PC-3 (cell line): ENCODE data around the gene DLX5. TPM values are rescaled to one million over a fixed set of nuclear protein-coding genes. Genes with fewer than 3 reads are reported as not detected.
A peak's percentile ranks its signal among the peaks of the same experiment; 100 is the strongest.

Experiments
- ATAC-seq: fragments of 200-7000 bp; cut with Tn5 transposase; 2 replicates; pipeline ENCODE4 v1.9.1; 2020; ENCODE audit warnings: mild to moderate bottlenecking, moderate library complexity
- BruUV-seq: library from RNA; stranded (reverse); fragments of 400-500 nt; replicated peaks from 2 replicates; lab custom pipeline; 2021; lab: Mats Ljungman, UMichigan
- CTCF ChIA-PET: fragments of 300-600 bp; sonication (Branson Sonifier 250); formaldehyde crosslinking; loops from one replicate; lab custom pipeline; 2022; ENCODE audit warnings: antibody characterized with exemption; lab: Charles Lee
- POLR2A ChIA-PET: fragments of 300-600 bp; sonication (Branson Sonifier 250); formaldehyde crosslinking; loops from one replicate; lab custom pipeline; 2022; ENCODE audit warnings: antibody characterized with exemption; ENCODE audit not compliant: unreplicated experiment; lab: Charles Lee
- DNase-seq: peaks from one replicate; pipeline ENCODE4 v3.0.0-alpha.2; 2015
- H2AFZ ChIP-seq: fragments of 300-600 bp; sonication (generic); 2 replicates; pipeline ENCODE4 v1.6.0; 2016; ENCODE audit warnings: antibody characterized with exemption, low read length
- H3F3A ChIP-seq: fragments of 300-600 bp; sonication (generic); one replicate; pipeline ENCODE4 v1.6.0; 2017; ENCODE audit warnings: antibody characterized with exemption, low read length, control low read depth, mild to moderate bottlenecking; ENCODE audit not compliant: unreplicated experiment
- H3K27ac ChIP-seq: fragments of 300-600 bp; sonication (generic); 2 replicates; pipeline ENCODE4 v1.5.1; 2016; ENCODE audit warnings: mild to moderate bottlenecking, low read length
- H3K27me3 ChIP-seq: fragments of 300-600 bp; sonication (generic); 2 replicates; pipeline ENCODE4 v1.6.1; 2016; ENCODE audit warnings: low read length, mixed read lengths
- H3K36me3 ChIP-seq: fragments of 300-600 bp; sonication (generic); 2 replicates; pipeline ENCODE4 v1.6.1; 2016; ENCODE audit warnings: low read depth, mixed run types, low read length, mixed read lengths
- H3K4me1 ChIP-seq: fragments of 300-600 bp; sonication (generic); 2 replicates; pipeline ENCODE4 v1.5.1; 2016; ENCODE audit warnings: low read length; ENCODE audit not compliant: insufficient read depth
- H3K4me2 ChIP-seq: fragments of 300-600 bp; sonication (generic); 2 replicates; pipeline ENCODE4 v1.6.0; 2016; ENCODE audit warnings: low read length
- H3K4me3 ChIP-seq: fragments of 300-600 bp; sonication (generic); 2 replicates; pipeline ENCODE4 v1.5.1; 2016; ENCODE audit warnings: mild to moderate bottlenecking, low read length, mixed read lengths
- H3K79me2 ChIP-seq: fragments of 300-600 bp; sonication (generic); 2 replicates; pipeline ENCODE4 v1.6.1; 2017; ENCODE audit warnings: low read length, mixed read lengths
- H3K9ac ChIP-seq: fragments of 300-600 bp; sonication (generic); 2 replicates; pipeline ENCODE4 v1.6.0; 2016; ENCODE audit warnings: mild to moderate bottlenecking, low read length
- H3K9me2 ChIP-seq: fragments of 300-600 bp; sonication (generic); replicated peaks from 2 replicates; pipeline ENCODE4 v1.6.1; 2016; ENCODE audit warnings: mixed run types, low read length, mixed read lengths
- H3K9me3 ChIP-seq: fragments of 300-600 bp; sonication (generic); 2 replicates; pipeline ENCODE4 v1.6.1; 2016; ENCODE audit warnings: low read length, mixed read lengths
- H4K20me1 ChIP-seq: fragments of 300-600 bp; sonication (generic); 2 replicates; pipeline ENCODE4 v1.6.1; 2016; ENCODE audit warnings: low read length, mixed read lengths
- EZH2 ChIP-seq: fragments of 300-600 bp; sonication (generic); IDR thresholded peaks from one replicate; pipeline ENCODE4 v1.6.1; 2017; ENCODE audit warnings: antibody characterized with exemption, mild to moderate bottlenecking, low read length; ENCODE audit not compliant: unreplicated experiment
- EZH2phosphoT487 ChIP-seq: fragments of 300-600 bp; sonication (generic); IDR thresholded peaks from 2 replicates; pipeline ENCODE4 v1.6.1; 2018; ENCODE audit warnings: mild to moderate bottlenecking, antibody characterized with exemption, low read length, borderline replicate concordance
- intact Hi-C: fragments of 100-400 bp; cut with micrococcal nuclease; formaldehyde crosslinking; loops from 2 replicates; pipeline ENCODE4 v1.9.0; 2023
- total RNA-seq: library from RNA; depleted of rRNA; stranded (reverse); fragments of >200 nt; gene quantifications from 2 replicates; pipeline ENCODE4 v1.2.3, GENCODE V29; 2014
- TF ChIP-seq, protein P1 (sequence below): fragments of 300-600 bp; sonication (generic); conservative IDR thresholded peaks from 2 replicates; pipeline ENCODE4 v1.5.1; 2017; ENCODE audit warnings: antibody characterized with exemption, low read depth, mild to moderate bottlenecking, low read length

Gene DLX5
- total RNA-seq, 1 experiment from 2014 or later = 0.15 TPM

DNA sequence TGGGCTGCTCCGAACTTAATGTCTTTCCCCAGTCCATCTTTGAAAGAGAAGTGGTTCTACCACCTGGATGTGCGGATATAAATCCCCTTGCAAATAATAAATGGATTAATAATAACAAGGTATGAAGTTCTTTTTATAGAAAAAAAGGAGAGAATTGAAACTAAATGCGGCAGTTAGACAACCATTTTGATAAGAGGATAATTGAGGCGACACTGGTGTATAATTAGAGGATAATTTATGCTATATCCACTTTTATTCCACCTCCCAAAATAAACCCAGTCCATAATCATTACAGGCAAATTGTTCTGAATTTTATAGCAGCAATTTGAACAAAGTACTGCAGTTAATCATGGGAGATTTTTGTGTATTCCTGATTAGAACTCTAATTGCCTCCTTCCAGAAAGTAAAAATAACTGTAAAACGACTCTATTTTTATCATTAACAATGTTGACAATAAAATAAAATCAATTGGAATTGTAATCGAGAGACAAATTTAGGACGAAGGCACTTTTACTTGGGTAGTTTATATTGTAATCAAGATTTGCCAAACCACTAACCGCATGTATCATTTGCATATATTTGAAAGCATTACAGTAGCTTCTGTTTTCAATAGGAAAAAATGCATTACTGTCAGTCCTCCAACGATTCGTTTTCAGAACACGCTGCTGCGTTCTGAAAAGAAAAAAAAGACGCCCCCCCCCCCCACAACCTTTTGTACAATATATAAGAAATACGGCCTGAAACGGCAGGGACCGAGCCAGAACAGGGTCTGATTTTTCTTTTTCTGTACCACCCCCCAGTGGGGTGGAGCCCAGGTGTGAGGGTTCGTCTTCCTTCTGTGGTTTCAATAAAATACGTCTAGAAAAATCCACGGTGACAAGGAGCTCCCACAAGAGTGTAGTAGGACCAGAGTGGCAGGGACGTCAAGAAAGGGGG lies 20.1 kb downstream of the DLX5 start:
- ChIA-PET CTCF (no interaction called here), POLR2A (no interaction called here)
- Histone ChIP-seq H3K9me2 (no peaks in the 10 kb centered on the region), H3K4me2 (0 out of 2 replicates have a peak overlapping the region, but pooled peaks have one; percentile 28), H3K9me3 (no peaks in the 10 kb centered on the region), H3K79me2 (no peaks in the 10 kb centered on the region), H3K4me1 (no peaks in the 10 kb centered on the region), H3K27me3 (0 out of 2 replicates have a peak, but pooled peaks cover 1% of the 10 kb centered on the region), H4K20me1 (no peaks in the 10 kb centered on the region), H2AFZ (no peak overlapping the region), H3K9ac (no peak overlapping the region), H3F3A (no peaks in the 10 kb centered on the region), H3K4me3 (no peak overlapping the region), H3K36me3 (no peaks in the 10 kb centered on the region), H3K27ac (no peak overlapping the region)
- TF ChIP-seq, protein P1, sequence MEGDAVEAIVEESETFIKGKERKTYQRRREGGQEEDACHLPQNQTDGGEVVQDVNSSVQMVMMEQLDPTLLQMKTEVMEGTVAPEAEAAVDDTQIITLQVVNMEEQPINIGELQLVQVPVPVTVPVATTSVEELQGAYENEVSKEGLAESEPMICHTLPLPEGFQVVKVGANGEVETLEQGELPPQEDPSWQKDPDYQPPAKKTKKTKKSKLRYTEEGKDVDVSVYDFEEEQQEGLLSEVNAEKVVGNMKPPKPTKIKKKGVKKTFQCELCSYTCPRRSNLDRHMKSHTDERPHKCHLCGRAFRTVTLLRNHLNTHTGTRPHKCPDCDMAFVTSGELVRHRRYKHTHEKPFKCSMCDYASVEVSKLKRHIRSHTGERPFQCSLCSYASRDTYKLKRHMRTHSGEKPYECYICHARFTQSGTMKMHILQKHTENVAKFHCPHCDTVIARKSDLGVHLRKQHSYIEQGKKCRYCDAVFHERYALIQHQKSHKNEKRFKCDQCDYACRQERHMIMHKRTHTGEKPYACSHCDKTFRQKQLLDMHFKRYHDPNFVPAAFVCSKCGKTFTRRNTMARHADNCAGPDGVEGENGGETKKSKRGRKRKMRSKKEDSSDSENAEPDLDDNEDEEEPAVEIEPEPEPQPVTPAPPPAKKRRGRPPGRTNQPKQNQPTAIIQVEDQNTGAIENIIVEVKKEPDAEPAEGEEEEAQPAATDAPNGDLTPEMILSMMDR = no peak
- TF ChIP-seq EZH2 (no peak), EZH2phosphoT487 (no peak)
- DNase-seq (no peak), ATAC-seq (no peak)
- BruUV-seq = no TSS peak
- intact Hi-C loops = no loop called here

DNA sequence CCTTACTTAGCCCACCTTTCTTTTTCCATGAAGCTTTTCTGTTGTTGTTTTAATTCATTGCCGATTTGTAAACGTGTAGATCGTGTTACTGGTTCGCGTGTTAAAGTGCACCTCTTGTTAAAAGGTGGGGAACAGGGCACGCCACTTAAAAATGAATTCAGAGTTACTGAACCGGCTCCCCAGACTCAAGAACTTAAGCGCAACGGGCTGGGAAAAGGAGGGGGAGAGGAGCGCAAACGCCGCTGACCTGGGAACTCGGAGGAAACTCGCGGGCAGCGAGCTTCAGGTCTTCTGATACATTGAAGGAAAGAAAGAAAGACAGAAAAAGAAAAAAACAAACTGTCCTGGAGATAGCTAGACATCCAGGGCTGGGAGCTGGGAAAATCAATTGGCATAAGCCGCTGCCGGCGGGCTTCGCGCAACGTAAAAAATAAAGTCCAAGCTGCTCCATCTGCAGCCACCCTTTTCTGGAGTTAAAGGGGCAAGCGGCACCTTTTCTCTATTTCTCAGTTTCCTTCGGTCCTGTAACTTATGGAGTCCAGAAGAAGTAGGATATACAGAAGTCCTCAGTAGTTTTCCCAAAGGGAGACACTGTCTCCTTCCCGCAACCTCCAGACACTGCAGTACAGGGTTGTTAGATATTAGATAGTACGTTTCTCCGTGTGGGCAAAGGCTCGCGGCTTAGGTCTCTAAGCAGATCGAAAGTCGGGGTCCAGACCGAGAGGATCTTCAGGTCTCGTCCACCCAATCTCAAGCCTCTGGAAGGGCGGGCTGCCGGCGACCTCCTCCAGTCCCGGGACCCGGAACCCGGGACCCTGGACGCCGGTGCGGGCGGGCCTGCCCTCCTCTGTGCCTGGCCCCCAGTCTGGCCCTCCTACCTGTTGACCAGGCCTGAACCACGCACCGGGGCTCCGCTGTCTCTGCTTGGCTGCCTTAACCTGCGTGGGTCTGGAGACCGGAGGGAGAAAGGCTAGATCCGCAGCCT lies 21.1 kb downstream of the DLX5 start:
- no TSS peak for BruUV-seq
- no peak overlapping the region for H3K4me3 ChIP-seq

More for the DNA sequence above, 21.1 kb downstream of the DLX5 start:
- H3K27ac ChIP-seq = no peak overlapping the region
- ChIA-PET CTCF (no interaction called here), POLR2A (no interaction called here)
- ATAC-seq = no peak
- H3K9me2 ChIP-seq = no peaks in the 10 kb centered on the region
- H4K20me1 ChIP-seq = no peaks in the 10 kb centered on the region
- H3K27me3 ChIP-seq = 0 out of 2 replicates have a peak, but pooled peaks cover 5% of the 10 kb centered on the region
- intact Hi-C loops = no loop called here
- H3K36me3 ChIP-seq = no peaks in the 10 kb centered on the region
- no peak for DNase-seq
- H3F3A ChIP-seq = no peaks in the 10 kb centered on the region
- H3K4me2 ChIP-seq = no peak overlapping the region
- H3K79me2 ChIP-seq = no peaks in the 10 kb centered on the region
- H2AFZ ChIP-seq = no peak overlapping the region
- H3K9ac ChIP-seq = no peak overlapping the region
- no peak for TF ChIP-seq EZH2phosphoT487
- TF ChIP-seq EZH2 = no peak
- TF ChIP-seq, protein P1 = no peak
- no peaks in the 10 kb centered on the region for H3K9me3 ChIP-seq
- H3K4me1 ChIP-seq = no peaks in the 10 kb centered on the region
